HepG2 (cell line): ENCODE results near the gene C19orf47. TPM values are rescaled to one million over a fixed set of nuclear protein-coding genes. Genes with fewer than 3 reads are reported as not detected.

Source experiments
- CCDC6 ChIP-seq: sonication (generic); formaldehyde crosslinking; IDR thresholded peaks from 2 replicates; pipeline ENCODE4 v1.8.1; 2022; ENCODE audit warnings: mild to moderate bottlenecking, missing genetic modification reagents, moderate library complexity
- HOXA9 ChIP-seq: sonication (generic); formaldehyde crosslinking; IDR thresholded peaks from 2 replicates; pipeline ENCODE4 v1.8.1; 2022; ENCODE audit warnings: missing genetic modification reagents, mild to moderate bottlenecking, moderate library complexity, borderline replicate concordance
- MIER3 ChIP-seq: IDR thresholded peaks from 2 replicates; pipeline ENCODE4 v1.6.1; 2016; ENCODE audit warnings: missing compliant biosample characterization, borderline replicate concordance
- MYC ChIP-seq: sonication (generic); formaldehyde crosslinking; IDR thresholded peaks from 2 replicates; pipeline ENCODE4 v1.9.0; 2021; ENCODE audit warnings: missing genetic modification reagents, borderline replicate concordance
- PRMT3 ChIP-seq: sonication (generic); formaldehyde crosslinking; IDR thresholded peaks from 2 replicates; pipeline ENCODE4 v1.8.1; 2022; ENCODE audit warnings: low read depth, mild to moderate bottlenecking, moderate library complexity, missing genetic modification reagents, borderline replicate concordance
- SALL1 ChIP-seq: sonication (generic); formaldehyde crosslinking; IDR thresholded peaks from 2 replicates; pipeline ENCODE4 v1.8.0; 2022; ENCODE audit warnings: mild to moderate bottlenecking, missing genetic modification reagents
- SP1 ChIP-seq, 2 experiments: fragments of 450-650 bp in 1 of 2; sonication (generic) in 1 of 2; formaldehyde crosslinking in 1 of 2; IDR thresholded peaks; 2 replicates each; pipeline versions ENCODE4 v1.4.0 to v1.6.1; 2016 to 2020; ENCODE audit warnings: missing genetic modification reagents in 1 of 2
- XRCC5 ChIP-seq: fragments of 200-400 bp; formaldehyde crosslinking; optimal IDR thresholded peaks from 2 replicates; pipeline ENCODE3; 2017; ENCODE audit warnings: mild to moderate bottlenecking, low read length
- ZNF737 ChIP-seq: sonication (generic); formaldehyde crosslinking; IDR thresholded peaks from 2 replicates; pipeline ENCODE4 v1.5.0; 2020; ENCODE audit warnings: missing genetic modification reagents, mild to moderate bottlenecking, borderline replicate concordance
- ZSCAN21 ChIP-seq: sonication (generic); formaldehyde crosslinking; IDR thresholded peaks from 2 replicates; pipeline ENCODE4 v1.8.0; 2022; ENCODE audit warnings: mild to moderate bottlenecking, missing genetic modification reagents, moderate library complexity, borderline replicate concordance
- polyA plus RNA-seq, 8 experiments: library from polyadenylated mRNA; depleted of rRNA in 3 of 8; stranded (reverse) in 7 of 8; unstranded in 1 of 8; fragments of >200 nt; fragmentation: Illumina TruSeq in 4 of 8; extraction: Trizol in 4 of 8; gene quantifications; 2 replicates each; pipeline versions ENCODE4 v1.2.1 to v1.2.3, GENCODE V29; 2011 to 2016; ENCODE audit warnings: low read depth in 4 of 8, missing spikeins in 1 of 8, mixed read lengths in 1 of 8; ENCODE audit not compliant: insufficient read depth in 1 of 8
- total RNA-seq, 5 experiments: library from RNA; depleted of rRNA; stranded (reverse); fragments of >200 nt; fragmentation: Illumina TruSeq; extraction: Trizol; gene quantifications; 2 replicates each; pipeline ENCODE4 v1.2.3, GENCODE V29; 2016; ENCODE audit warnings: low read depth in 1 of 5
- TF ChIP-seq, protein P1 (sequence below): sonication (generic); formaldehyde crosslinking; conservative IDR thresholded peaks from 2 replicates; pipeline ENCODE4 v1.8.0; 2022; ENCODE audit warnings: low read depth, missing genetic modification reagents
- TF ChIP-seq, protein P2 (sequence below): sonication (generic); formaldehyde crosslinking; IDR thresholded peaks from 2 replicates; pipeline ENCODE4 v1.4.0; 2020; ENCODE audit warnings: missing genetic modification reagents
- TF ChIP-seq, protein P3 (sequence below): IDR thresholded peaks from 2 replicates; pipeline ENCODE4 v1.6.1; 2016; ENCODE audit warnings: low read depth, control low read depth
- TF ChIP-seq, protein P4 (sequence below): sonication (generic); formaldehyde crosslinking; conservative IDR thresholded peaks from 2 replicates; pipeline ENCODE4 v1.4.0; 2020; ENCODE audit warnings: missing genetic modification reagents
- TF ChIP-seq, protein P5 (sequence below): sonication (generic); formaldehyde crosslinking; IDR thresholded peaks from 2 replicates; pipeline ENCODE4 v1.5.1; 2020; ENCODE audit warnings: missing genetic modification reagents, mild to moderate bottlenecking, borderline replicate concordance

C19orf47 gene
- total and polyA plus RNA-seq, 2 of the 13 experiments (the other 11 are each of a cell fraction or from before 2014, with no cell fraction given), result 8.1 to 10.6 TPM

DNA sequence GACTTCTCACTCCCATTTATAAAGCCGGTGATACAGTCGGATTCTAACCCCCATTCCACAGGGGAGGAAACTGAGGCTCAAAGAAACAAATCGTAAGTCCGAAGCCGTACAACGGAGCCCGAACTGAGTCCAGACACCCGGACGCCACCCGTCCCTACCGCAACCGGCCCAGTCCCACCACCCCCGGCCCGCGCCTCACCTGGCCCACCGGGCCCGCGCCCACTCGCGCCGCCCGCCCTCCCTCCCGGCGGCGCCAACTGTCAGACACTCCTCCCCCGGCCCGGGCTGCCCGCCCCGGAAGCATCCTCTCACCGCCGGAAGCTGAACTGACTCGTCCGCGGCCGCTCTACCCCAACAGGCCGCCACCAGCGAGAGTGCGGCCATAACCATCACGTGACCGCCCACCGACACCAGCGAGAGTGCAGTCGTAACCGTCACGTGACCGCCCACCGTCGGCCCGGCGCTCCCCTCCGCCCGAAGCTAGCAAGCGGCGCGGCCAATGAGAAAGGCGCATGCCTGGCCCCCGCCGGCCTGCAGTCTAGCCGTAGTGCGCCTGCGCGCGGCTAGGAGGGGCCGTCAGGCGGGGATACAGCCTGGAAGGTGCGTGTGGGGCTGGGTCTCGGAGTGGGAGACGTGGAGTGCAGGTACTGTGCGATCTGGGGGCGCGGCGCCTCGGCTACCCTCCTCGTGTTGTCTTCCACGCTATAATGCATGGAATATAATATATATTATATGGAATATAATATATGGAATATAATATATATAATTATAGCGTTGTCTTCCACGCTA is at the start of gene C19orf47, which contains the start of gene PLD3 (continued):
- TF ChIP-seq SALL1 (CRISPR knock-in tag) (peak; percentile 71), ZNF737 (CRISPR knock-in tag) (no peak), PRMT3 (no peak), ZSCAN21 (CRISPR knock-in tag) (peak; percentile 55; the same call in 1 of the 2 replicates), SP1 (IDR thresholded peaks at IDR 0.05) (no peak), SP1 (CRISPR knock-in tag; IDR thresholded peaks at IDR 0.05) (peak; percentile 75; the same call in 1 of the 2 replicates), MYC (CRISPR knock-in tag) (peak; percentile 79; the same call in 1 of the 2 replicates), CCDC6 (CRISPR knock-in tag) (peak; percentile 69; the same call in 1 of the 2 replicates), MIER3 (CRISPR knock-in tag) (peak; percentile 81; the same call in 1 of the 2 replicates), HOXA9 (CRISPR knock-in tag) (no peak; the same call in 1 of the 2 replicates), XRCC5 (peak; percentile 72)
- TF ChIP-seq, protein P1, sequence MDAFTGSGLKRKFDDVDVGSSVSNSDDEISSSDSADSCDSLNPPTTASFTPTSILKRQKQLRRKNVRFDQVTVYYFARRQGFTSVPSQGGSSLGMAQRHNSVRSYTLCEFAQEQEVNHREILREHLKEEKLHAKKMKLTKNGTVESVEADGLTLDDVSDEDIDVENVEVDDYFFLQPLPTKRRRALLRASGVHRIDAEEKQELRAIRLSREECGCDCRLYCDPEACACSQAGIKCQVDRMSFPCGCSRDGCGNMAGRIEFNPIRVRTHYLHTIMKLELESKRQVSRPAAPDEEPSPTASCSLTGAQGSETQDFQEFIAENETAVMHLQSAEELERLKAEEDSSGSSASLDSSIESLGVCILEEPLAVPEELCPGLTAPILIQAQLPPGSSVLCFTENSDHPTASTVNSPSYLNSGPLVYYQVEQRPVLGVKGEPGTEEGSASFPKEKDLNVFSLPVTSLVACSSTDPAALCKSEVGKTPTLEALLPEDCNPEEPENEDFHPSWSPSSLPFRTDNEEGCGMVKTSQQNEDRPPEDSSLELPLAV (CRISPR knock-in tag), result no peak
- TF ChIP-seq, protein P2, sequence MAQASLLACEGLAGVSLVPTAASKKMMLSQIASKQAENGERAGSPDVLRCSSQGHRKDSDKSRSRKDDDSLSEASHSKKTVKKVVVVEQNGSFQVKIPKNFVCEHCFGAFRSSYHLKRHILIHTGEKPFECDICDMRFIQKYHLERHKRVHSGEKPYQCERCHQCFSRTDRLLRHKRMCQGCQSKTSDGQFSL (CRISPR knock-in tag), result no peak
- TF ChIP-seq, protein P3, sequence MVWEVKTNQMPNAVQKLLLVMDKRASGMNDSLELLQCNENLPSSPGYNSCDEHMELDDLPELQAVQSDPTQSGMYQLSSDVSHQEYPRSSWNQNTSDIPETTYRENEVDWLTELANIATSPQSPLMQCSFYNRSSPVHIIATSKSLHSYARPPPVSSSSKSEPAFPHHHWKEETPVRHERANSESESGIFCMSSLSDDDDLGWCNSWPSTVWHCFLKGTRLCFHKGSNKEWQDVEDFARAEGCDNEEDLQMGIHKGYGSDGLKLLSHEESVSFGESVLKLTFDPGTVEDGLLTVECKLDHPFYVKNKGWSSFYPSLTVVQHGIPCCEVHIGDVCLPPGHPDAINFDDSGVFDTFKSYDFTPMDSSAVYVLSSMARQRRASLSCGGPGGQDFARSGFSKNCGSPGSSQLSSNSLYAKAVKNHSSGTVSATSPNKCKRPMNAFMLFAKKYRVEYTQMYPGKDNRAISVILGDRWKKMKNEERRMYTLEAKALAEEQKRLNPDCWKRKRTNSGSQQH (CRISPR knock-in tag), result peak; percentile 96
- TF ChIP-seq, protein P4, sequence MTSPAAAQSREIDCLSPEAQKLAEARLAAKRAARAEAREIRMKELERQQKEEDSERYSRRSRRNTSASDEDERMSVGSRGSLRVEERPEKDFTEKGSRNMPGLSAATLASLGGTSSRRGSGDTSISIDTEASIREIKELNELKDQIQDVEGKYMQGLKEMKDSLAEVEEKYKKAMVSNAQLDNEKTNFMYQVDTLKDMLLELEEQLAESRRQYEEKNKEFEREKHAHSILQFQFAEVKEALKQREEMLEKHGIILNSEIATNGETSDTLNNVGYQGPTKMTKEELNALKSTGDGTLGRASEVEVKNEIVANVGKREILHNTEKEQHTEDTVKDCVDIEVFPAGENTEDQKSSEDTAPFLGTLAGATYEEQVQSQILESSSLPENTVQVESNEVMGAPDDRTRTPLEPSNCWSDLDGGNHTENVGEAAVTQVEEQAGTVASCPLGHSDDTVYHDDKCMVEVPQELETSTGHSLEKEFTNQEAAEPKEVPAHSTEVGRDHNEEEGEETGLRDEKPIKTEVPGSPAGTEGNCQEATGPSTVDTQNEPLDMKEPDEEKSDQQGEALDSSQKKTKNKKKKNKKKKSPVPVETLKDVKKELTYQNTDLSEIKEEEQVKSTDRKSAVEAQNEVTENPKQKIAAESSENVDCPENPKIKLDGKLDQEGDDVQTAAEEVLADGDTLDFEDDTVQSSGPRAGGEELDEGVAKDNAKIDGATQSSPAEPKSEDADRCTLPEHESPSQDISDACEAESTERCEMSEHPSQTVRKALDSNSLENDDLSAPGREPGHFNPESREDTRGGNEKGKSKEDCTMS (CRISPR knock-in tag), result no peak
- TF ChIP-seq, protein P5, sequence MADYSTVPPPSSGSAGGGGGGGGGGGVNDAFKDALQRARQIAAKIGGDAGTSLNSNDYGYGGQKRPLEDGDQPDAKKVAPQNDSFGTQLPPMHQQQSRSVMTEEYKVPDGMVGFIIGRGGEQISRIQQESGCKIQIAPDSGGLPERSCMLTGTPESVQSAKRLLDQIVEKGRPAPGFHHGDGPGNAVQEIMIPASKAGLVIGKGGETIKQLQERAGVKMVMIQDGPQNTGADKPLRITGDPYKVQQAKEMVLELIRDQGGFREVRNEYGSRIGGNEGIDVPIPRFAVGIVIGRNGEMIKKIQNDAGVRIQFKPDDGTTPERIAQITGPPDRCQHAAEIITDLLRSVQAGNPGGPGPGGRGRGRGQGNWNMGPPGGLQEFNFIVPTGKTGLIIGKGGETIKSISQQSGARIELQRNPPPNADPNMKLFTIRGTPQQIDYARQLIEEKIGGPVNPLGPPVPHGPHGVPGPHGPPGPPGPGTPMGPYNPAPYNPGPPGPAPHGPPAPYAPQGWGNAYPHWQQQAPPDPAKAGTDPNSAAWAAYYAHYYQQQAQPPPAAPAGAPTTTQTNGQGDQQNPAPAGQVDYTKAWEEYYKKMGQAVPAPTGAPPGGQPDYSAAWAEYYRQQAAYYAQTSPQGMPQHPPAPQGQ (CRISPR knock-in tag), result no peak; the same call in 1 of the 2 replicates
- TF ChIP-seq, all 625 proteins: peak for 214
